HG03469 (cell line): ENCODE measurements around the gene TNFSF13B.
"Not testable (repeated sequence)": the region's sequence is repeated elsewhere in the genome, so short reads cannot be mapped to it uniquely, and the experiment has no call there.

Source experiments
- ATAC-seq: cut with Tn5 transposase; IDR thresholded peaks from one replicate; pipeline ENCODE4 v1.9.1; 2021; ENCODE audit warnings: mild to moderate bottlenecking, moderate library complexity, moderate number of reproducible peaks; ENCODE audit not compliant: unreplicated experiment

The TNFSF13B gene

DNA sequence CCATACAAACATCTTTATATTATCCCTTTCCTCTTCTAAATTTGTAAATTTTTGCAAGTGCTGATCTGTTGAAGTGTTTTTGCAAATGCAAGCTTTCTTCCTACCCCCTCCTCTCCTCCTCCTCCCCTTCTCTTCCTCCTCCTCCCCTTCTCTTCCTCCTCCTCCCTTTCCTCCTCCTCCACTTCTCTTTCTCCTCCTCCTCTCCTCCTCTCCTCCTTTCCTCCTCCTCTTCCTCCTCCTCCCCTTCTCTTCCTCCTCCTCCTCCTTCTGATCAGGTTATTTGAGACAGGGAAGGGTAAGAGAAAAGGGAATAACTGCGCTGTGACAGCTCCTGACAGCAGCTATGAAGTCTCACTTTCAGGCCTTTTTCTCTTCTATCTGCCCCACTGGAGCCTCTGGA, 8.9 kb downstream of the TNFSF13B start:
- no peak for ATAC-seq

DNA sequence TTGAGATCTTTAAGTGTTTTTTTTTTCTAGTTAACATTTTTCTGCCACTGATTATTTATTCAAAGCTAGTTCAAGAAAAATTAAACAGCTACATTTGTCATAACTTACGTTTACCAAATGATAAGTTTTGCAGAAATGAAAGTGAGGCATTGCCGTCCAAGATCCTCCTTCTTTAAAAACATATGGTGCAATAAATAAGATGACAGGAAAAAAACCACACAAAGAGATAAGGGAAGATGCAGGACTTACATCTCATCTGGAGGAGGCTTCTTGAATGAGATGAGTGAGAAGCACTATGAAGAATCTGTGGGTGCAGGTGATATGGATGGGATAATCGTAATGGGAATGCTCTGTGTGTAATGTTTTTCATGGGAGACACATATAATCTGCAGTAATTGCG, 12.4 kb downstream of the TNFSF13B start:
- no peak for ATAC-seq

DNA sequence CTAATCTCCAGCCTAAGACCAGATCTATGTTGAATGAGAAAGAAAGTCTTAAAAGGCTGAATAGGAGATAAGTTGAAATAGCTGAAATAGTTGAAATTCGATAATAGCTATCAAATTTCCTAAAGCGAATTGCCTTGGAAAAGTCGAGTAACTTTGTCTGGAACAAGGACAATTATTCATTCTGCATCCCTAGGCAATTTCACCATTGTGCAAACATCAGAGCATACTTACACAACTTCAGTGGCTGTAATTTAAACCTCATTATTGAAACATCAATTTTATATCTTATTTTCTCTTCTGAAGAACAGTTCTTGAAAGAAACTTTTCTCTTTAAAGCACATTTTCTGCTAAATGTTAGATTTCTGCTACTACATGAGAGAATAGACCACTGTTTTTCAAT, 13.6 kb downstream of the TNFSF13B start:
- ATAC-seq: no peak

DNA sequence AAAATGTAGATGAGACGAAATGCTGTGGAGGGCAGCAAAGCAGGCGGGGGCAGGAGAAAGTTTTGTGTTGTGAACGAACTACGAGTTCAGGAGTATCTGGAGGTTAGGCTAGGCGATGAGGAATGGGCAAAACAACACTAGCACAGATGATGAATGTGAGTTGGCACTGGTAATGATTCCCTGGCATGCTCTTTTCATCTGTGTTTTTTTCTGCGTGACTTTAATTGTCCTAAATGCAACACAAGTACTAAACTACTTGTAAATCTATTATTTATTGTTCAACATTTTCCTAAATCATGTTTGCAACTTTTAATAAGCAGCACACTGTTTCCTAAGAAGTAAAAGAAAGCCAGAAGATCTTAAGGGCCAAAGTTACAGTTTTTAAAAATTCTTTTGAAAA, 19.2 kb downstream of the TNFSF13B start:
- no peak for ATAC-seq

DNA sequence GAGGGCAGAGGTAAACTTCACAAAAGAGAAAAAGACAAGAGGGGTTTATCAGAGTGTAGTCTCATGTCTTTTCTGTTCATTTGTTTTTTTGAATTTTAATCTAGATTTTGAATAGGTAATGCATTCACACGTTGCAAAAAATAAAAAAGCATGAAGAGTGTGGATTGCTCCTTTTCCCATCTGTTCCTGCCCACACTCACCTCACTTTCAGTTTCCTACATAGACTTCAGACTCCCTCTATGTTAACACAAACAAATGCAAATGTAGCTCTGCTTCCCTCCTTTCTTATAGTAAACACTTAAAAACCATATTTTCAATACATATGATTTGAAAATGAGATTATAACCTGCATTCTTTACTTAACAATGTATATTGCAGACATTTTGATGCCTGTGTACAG, 20.3 kb downstream of the TNFSF13B start:
- no peak for ATAC-seq

DNA sequence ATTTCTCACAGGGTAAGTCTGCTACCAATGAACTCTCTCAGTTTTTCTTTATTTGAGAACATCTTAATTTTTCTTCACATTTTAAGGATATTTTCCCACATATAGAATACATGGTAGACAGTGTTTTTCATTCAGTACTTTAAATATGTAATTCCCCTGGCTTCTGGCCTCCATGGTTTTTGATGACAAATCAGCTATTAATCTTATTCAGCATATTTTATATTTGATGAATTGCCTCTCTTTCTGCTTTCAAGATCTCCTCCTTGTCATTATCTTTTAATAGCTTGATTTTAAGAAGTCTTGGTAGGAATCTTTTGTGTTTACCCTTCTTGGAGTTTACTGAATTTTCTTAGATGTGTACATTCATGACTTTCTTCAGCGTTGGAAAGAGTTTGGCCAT, 27.6 kb downstream of the TNFSF13B start:
- ATAC-seq: no peak

DNA sequence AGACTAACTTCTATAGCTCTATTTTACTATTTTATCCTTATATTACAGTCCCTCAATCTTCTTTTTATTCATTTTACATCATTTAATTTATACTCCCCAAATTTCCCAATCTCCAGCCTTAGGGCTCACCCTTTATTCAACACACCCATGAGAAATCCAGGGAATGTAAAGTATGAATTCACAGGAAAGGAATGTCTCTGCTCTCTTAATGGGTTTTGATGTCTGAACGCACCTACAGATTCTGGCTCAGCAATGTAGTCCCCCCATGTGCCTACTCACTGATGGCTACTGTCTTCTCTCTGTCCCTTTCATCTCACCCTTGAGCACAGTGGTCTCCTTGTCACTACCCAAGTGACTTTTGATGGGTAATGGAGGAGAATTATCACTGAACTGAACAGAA, 32.8 kb downstream of the TNFSF13B start:
- no peak for ATAC-seq

DNA sequence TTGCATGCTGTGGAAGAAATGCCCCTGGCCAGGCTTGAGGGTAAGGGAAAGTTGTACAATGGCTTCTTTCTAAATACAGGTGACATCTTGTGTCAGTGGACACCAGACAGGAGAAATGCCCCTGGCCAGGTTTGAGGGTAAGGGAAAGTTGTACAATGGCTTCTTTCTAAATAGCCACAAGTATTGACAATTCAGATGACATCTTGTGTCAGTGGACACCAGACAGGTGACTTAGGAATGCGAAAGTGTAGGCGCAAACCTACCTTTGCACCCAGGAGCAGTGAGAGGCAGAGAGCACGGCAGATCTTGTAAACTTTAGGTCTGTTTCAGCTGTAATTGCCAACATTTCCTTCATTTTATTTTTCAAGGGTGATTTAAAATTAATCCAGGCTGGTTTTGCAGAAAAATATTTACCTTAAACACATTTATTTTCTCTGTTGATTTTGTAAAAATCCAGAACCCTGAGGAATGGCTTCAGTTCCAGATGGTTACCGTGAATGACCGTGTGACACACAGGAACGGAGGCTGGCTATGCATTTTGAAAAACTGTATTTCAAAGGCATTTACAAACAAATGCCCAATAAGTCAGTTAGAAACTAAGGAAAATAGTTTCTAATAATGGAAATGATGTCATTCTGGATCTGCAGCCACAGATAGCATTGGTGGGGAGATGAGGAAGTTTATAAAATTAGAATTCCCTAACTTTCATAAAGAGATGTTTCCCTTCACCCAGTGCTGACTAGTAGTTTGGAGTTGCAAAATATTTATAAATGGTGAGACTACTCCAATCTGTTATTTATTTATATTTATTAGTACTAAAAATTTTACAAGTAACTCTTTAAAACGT, 34.9 kb downstream of the TNFSF13B start:
- ATAC-seq: no peak

DNA sequence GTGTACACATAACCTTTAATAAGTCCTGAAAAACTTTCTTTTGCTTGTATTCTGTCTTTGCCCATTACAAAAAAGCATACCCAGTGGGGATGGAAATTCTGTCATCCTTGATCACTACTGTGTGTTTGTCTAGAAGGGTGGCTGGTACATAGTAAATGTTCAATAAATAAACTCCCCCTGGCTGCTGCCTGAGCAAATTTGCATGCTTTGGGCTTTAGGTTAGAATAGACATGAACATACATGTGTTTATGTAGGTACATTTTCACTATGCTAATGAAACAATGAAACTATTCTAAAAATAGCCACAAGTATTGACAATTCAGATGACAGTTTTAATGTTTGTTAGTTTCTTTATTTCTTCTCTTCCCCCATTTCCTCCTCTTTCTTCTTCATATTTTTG, 36.1 kb downstream of the TNFSF13B start:
- ATAC-seq: no peak

DNA sequence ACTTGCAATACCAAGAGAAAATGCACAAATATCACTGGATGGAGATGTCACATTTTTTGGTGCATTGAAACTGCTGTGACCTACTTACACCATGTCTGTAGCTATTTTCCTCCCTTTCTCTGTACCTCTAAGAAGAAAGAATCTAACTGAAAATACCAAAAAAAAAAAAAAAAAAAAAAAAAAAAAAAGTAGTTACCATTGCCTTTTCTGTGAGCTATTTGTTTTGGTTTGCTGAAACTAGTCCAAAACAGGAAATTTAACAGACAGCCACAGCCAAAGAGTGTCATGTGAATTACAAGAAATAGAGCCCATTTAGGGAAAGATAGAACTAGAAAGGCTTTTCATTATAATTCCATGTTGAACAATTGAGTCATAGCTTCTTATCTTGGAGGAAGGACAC, 37.3 kb downstream of the TNFSF13B start:
- ATAC-seq: no peak

DNA sequence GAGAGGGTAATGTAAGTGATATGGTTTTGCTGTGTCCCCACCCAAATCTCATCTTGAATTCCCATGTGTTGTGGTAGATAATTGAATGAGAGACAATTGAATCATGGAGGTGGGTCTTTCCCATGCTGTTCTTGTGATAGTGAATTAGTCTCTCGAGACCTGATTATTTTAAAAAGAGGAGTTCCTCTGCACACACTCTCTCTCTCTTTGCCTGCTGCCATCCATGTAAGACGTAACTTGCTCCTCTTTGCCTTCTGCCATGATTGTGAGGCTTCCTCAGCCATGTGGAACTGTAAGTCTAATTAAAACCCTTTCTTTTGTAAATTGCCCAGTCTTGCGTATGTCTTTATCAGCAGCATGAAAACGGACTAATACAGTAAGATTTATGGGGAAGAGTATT, 42.1 kb downstream of the TNFSF13B start:
- ATAC-seq: not testable (repeated sequence)

DNA sequence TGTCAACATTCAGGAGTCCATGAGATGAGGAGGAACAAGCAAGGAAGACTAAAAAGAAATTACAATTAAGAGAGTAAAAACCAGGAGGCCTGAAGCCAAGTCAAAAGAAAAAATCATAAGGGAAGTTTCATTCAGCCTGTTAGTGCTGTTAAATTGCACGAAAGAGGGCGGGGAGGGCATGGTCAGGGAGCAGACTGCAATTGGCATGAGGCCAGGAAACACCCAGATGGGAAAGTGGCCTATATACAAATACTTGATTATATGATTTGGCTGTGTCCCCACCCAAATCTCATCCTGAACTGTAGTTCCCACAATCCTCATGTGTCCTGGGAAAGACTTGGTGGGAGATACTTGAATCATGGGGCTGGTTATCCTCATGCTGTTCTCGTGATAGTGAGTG, 43.9 kb downstream of the TNFSF13B start:
- ATAC-seq: no peak

DNA sequence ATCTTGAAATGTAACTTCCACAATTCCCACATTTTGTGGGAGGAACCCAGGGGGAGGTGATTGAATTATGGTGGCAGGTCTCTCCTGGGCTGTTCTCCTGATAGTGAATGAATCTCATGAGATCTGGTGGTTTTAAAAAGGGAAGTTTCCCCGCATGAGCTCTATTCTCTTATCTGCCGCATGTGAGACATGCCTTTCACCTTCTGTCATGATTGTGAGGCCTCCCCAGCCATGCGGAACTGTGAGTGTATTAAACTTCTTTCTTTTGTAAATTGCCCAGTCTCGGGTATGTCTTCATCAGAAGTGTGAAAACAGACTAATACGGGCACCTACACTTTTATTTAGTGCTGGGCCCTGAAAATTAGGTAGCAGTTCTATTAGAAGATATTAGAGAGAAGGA, 45.8 kb downstream of the TNFSF13B start:
- peak; percentile 83 for ATAC-seq

DNA sequence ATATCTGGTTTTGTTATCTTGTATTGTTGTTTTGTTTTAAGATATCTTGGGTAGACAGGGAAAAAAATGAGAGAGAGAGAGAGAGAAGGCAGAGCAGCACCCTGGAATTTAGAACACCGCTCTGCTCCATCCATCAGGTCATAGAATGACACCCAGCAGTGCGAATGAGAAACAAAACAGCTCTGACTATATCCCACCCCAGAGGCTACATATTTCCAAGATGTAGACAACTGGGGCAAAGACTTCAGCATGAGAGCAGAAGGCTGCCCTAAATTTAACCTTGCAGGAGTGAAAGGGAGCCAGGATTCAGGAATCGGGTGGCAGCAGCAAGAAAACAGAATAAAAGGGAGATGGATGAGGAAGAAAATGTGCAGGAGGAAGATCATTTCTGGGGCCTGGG, 46.5 kb downstream of the TNFSF13B start:
- no peak for ATAC-seq

DNA sequence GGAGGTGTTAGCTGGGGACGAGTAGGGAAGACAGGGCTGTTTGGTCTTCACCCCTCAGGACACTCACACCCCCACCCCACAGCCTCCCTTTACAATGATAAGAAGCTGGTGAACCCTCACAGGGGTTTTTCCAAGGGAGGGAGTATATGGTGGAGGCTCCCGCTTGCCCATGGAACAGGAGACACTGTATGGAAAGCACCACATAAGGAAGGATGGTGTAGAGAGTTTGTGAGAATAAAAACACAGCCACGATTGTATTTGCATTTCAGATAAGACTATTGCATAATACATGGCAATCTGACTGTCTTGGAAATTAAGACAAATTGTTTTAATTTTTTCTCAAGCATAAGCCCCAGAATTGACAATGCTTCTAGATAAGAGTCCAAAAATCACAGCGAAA, 46.9 kb downstream of the TNFSF13B start:
- no peak for ATAC-seq

DNA sequence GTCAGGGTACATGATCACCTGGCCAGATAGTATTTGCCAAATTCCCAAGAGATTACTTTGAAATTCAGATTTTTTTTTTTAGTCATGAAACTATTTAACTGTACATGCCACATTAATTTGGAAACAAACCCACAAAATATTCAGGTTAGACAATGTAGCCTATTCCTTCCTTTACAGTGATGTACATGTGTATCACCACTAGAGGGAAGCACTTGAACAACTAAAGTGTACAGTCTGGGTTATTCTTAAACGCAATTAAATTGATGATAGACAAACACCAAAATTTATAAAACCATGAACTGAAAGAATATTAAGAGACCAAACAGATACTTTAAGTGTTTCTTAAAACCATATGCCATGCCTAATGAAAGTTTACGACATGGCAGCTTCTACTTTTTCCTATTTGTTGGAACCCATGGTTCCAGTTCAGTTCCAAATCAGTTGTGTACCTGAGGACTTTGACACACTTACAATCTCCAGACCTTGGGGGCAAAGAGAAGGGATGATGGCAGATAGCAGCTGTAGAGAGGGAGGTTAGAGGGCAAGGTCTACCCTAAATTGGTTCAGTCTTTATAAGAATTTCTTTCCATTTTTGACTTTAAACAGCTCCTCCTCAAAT, 52.8 kb downstream of the TNFSF13B start:
- peak; percentile 76 for ATAC-seq

DNA sequence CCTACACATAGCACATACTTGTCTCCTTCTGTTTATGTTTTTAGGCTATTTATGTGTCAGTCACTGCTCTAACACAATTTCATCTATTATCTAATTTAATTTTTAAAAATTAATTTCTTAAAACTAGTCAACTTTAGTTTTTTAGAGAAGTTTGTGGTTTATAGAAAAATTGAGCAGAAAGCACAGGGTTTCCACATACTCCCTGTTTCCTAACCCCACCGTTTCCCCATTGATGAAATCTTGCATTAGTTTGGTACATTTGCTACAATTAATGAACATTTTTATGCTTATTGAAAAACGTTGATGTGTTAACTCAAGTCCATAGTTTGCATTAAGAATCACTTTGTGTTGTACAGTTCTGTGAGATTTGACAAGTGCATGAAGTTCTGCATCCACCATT, 53.5 kb downstream of the TNFSF13B start:
- ATAC-seq: no peak

DNA sequence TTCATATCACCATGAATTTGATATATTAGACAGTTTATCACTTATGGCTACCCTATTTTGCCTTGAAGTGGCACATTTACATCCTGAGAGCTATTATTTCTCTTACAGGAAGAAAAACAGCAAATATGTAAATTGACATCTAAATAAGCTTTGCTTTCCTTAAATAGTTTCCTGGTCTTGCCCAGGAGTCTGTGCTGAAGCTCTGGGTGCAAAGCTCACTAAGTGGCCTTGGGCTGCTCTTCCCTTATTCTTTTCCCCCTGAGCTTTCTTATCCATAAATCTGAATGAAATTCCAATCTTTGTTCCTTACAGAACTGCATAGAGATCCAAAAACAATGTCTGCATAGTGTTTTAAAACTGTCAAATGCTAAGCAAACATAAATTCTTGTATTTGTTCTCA, 56.3 kb downstream of the TNFSF13B start:
- ATAC-seq: no peak

DNA sequence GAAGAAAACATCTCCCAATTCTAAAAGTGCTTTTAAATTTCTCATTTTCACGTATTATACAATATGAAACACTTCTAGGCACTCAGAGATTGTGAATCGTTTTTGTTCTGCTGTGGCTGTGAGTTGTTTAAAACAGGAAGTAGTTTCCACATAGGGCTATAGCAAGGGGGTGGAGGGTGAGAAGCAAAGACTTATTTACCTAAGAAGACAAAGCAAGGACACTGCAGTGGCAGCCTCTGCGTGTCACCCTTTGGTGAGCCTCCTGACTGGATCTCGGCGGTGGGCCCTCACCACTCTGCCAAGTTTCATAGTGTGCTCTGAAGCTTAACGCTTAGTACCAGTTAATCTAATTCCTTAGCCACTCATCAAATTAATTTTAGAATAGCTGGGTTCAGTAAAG, 56.8 kb downstream of the TNFSF13B start:
- peak; percentile 89 for ATAC-seq

DNA sequence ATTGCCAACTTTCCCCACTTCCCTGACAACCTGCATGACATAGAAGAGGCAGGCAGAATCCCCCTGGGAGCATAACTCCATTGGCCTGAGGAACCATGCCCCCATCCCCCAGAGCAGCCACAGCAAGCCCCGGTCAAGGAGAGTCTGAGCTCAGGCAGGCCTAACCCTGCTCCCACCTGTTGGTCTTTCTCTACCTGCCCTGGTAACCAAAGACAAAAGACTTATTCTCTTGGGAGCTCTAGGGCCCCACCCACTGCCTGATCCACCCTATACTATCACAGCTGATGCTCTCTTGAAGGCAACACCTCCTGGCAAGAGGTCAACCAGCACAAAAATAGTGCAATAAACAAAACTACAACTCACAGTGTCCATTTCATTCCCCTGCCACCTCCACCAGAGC, 59.3 kb downstream of the TNFSF13B start:
- no peak for ATAC-seq

DNA sequence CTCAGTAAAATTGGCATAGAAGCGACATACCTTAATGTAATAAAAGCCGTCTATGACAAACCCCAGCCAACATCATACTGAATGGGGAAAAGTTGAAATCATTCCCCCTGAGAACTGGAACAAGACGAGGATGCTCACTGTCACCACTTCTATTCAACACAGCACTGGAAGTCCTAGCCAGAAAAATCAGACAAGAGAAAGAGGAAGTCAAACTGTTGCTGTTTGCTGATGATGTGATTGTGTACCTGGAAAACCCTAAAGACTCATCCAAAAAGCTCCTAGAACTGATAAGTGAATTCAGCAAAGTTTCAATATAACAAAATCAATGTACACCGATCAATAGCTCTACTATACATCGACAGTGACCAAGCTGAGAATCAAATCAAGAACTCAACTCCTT, 63.3 kb downstream of the TNFSF13B start:
- no peak for ATAC-seq
